ENCODE data around the gene TMEM151B. TPM values are rescaled to one million over a fixed set of nuclear protein-coding genes. Genes with fewer than 3 reads are reported as not detected.
"Not testable (repeated sequence)": the region's sequence is repeated elsewhere in the genome, so short reads cannot be mapped to it uniquely, and the experiment has no call there.

The TMEM151B gene
- total and polyA plus RNA-seq, 2 donors = 0.09 to 0.50 TPM

DNA sequence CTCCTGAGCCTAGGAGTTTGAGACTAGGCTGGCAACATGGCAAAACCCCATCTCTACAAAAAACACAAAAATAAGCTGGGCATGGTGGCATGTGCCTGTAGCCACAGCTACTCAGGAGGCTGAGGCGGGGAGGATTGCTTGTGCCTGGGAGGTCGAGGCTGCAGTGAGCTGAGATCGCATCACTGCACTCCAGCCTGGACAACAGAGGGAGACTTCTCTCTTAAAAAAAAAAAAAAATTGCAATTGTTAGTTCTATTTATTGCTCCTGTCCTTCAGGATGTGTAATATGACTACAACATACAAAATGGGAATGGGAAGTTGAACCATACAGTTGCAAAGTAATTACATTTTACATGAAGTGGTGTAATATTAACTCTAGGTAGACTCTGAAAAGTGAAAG, 51.0 kb downstream of the TMEM151B start:
- H3K27ac ChIP-seq (ENCODE audit: low read depth in 1 of 2, low read length in 1 of 2) = no peak overlapping the region
- H3K9me3 ChIP-seq (ENCODE audit: control insufficient read depth in 2 of 2, insufficient read depth in 1 of 2, low read length in 1 of 2) = no peaks in the 10 kb centered on the region
- WGBS = 96% methylated on average over 3 of the region's 3 CpGs
- H3K27me3 ChIP-seq (ENCODE audit: control insufficient read depth in 2 of 2, insufficient read depth in 1 of 2, low read length in 1 of 2) = peaks cover 5 to 26% of the 10 kb centered on the region in 2 donors
- no peak for DNase-seq (ENCODE audit: low read depth in 6 of 9, low spot score in 9 of 9)
- H3K36me3 ChIP-seq (ENCODE audit: control insufficient read depth in 2 of 2, insufficient read depth in 2 of 2, low read length in 1 of 2) = no peaks in the 10 kb centered on the region
- H3K4me3 ChIP-seq (ENCODE audit: low read length in 2 of 2) = no peak overlapping the region
- H3K4me1 ChIP-seq (ENCODE audit: control insufficient read depth in 2 of 2, insufficient read depth in 2 of 2, low read length in 2 of 2) = no peaks in the 10 kb centered on the region

DNA sequence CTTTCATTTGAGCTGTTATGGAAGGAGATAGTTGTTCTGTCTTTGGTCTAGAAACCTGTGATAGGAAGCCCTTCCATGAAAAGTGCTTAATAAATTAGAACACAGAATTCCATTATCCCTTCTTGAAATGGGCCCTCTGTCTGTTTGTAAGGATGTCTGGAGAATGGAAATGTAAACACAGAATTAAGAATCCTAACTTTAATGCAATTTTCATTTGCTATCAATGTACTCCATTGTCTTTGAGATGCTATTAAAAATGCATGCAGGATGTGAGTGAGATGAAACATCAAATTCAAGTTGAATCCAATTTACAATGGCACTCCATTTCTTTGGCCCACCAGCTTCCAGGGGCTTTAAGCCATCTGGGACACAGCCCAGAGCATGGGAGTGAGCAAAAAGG, 56.8 kb downstream of the TMEM151B start:
- Histone ChIP-seq H3K27ac (ENCODE audit: low read depth in 1 of 2, low read length in 1 of 2) (no peak overlapping the region), H3K4me1 (ENCODE audit: control insufficient read depth in 2 of 2, insufficient read depth in 2 of 2, low read length in 2 of 2) (no peaks in the 10 kb centered on the region), H3K36me3 (ENCODE audit: control insufficient read depth in 2 of 2, insufficient read depth in 2 of 2, low read length in 1 of 2) (no peaks in the 10 kb centered on the region), H3K27me3 (ENCODE audit: control insufficient read depth in 2 of 2, insufficient read depth in 1 of 2, low read length in 1 of 2) (peaks cover 2 to 38% of the 10 kb centered on the region in 2 donors), H3K4me3 (ENCODE audit: low read length in 2 of 2) (no peak overlapping the region), H3K9me3 (ENCODE audit: control insufficient read depth in 2 of 2, insufficient read depth in 1 of 2, low read length in 1 of 2) (no peaks in the 10 kb centered on the region)
- DNase-seq (ENCODE audit: low read depth in 6 of 9, low spot score in 9 of 9) = no peak

DNA sequence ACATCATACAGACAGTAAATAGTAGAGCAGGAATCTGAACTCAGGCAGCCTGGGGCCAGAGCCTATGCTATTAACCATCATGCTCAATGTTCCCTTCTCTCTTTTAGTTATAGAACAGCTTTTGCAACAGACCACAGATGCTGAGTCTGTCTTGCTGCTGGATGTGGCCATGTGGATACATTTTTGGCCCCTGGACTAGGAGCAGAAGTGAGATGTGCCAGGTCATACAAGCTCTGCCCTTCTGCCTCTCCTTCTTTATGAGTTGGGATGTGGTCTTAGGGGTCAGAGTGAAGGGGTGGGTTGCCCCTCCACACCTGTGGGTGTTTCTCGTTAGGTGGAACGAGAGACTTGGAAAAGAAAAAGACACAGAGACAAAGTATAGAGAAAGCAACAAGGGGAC, 57.5 kb downstream of the TMEM151B start:
- H3K27ac ChIP-seq (ENCODE audit: low read depth in 1 of 2, low read length in 1 of 2) = no peak overlapping the region
- no peak for DNase-seq (ENCODE audit: low read depth in 6 of 9, low spot score in 9 of 9)
- peaks cover 2 to 40% of the 10 kb centered on the region in 2 donors for H3K27me3 ChIP-seq (ENCODE audit: control insufficient read depth in 2 of 2, insufficient read depth in 1 of 2, low read length in 1 of 2)
- no peaks in the 10 kb centered on the region for H3K9me3 ChIP-seq (ENCODE audit: control insufficient read depth in 2 of 2, insufficient read depth in 1 of 2, low read length in 1 of 2)
- H3K4me1 ChIP-seq (ENCODE audit: control insufficient read depth in 2 of 2, insufficient read depth in 2 of 2, low read length in 2 of 2) = no peaks in the 10 kb centered on the region
- WGBS = 83% methylated on average over 2 of the region's 2 CpGs
- no peak overlapping the region for H3K4me3 ChIP-seq (ENCODE audit: low read length in 2 of 2)
- H3K36me3 ChIP-seq (ENCODE audit: control insufficient read depth in 2 of 2, insufficient read depth in 2 of 2, low read length in 1 of 2) = no peaks in the 10 kb centered on the region

DNA sequence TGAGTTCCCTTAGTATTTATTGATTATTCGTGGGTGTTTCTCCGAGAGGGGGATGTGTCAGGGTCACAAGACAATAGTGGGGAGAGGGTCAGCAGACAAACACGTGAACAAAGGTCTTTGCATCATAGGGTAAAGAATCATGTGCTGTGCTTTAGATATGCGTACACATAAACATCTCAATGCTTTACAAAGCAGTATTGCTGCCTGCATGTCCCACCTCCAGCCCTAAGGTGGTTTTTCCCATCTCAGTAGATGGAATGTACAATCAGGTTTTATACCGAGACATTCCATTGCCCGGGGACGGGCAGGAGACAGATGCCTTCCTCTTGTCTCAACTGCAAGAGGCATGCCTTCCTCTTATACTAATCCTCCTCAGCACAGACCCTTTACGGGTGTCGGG, 58.0 kb downstream of the TMEM151B start:
- H3K4me1 ChIP-seq (ENCODE audit: control insufficient read depth in 2 of 2, insufficient read depth in 2 of 2, low read length in 2 of 2); DNase-seq (ENCODE audit: low read depth in 6 of 9, low spot score in 9 of 9); H3K9me3 ChIP-seq (ENCODE audit: control insufficient read depth in 2 of 2, insufficient read depth in 1 of 2, low read length in 1 of 2); H3K4me3 ChIP-seq (ENCODE audit: low read length in 2 of 2); H3K36me3 ChIP-seq (ENCODE audit: control insufficient read depth in 2 of 2, insufficient read depth in 2 of 2, low read length in 1 of 2); H3K27ac ChIP-seq (ENCODE audit: low read depth in 1 of 2, low read length in 1 of 2): not testable (repeated sequence)
- WGBS = 62% methylated on average over 7 of the region's 9 CpGs
- H3K27me3 ChIP-seq (ENCODE audit: control insufficient read depth in 2 of 2, insufficient read depth in 1 of 2, low read length in 1 of 2) = peaks cover 2 to 40% of the 10 kb centered on the region in 2 donors

- Histone ChIP-seq H3K36me3 (ENCODE audit: control insufficient read depth in 2 of 2, insufficient read depth in 2 of 2, low read length in 1 of 2) (no peaks in the 10 kb centered on the region), H3K27me3 (ENCODE audit: control insufficient read depth in 2 of 2, insufficient read depth in 1 of 2, low read length in 1 of 2) (peaks cover 2 to 40% of the 10 kb centered on the region in 2 donors), H3K9me3 (ENCODE audit: control insufficient read depth in 2 of 2, insufficient read depth in 1 of 2, low read length in 1 of 2) (no peaks in the 10 kb centered on the region), H3K4me1 (ENCODE audit: control insufficient read depth in 2 of 2, insufficient read depth in 2 of 2, low read length in 2 of 2) (no peaks in the 10 kb centered on the region), H3K27ac (ENCODE audit: low read depth in 1 of 2, low read length in 1 of 2) (no peak overlapping the region), H3K4me3 (ENCODE audit: low read length in 2 of 2) (no peak overlapping the region)
- 77% methylated on average over 5 of the region's 5 CpGs for WGBS
- DNase-seq (ENCODE audit: low read depth in 6 of 9, low spot score in 9 of 9) = no peak
Observed at GRCh38 chr6:44329858-44330257, 59.6 kb downstream of the TMEM151B start.

- no peak overlapping the region for H3K4me3 ChIP-seq (ENCODE audit: low read length in 2 of 2)
- WGBS = 95% methylated on average over 7 of the region's 7 CpGs
- no peaks in the 10 kb centered on the region for H3K36me3 ChIP-seq (ENCODE audit: control insufficient read depth in 2 of 2, insufficient read depth in 2 of 2, low read length in 1 of 2)
- H3K9me3 ChIP-seq (ENCODE audit: control insufficient read depth in 2 of 2, insufficient read depth in 1 of 2, low read length in 1 of 2) = no peaks in the 10 kb centered on the region
- no peak overlapping the region for H3K27ac ChIP-seq (ENCODE audit: low read depth in 1 of 2, low read length in 1 of 2)
- H3K27me3 ChIP-seq (ENCODE audit: control insufficient read depth in 2 of 2, insufficient read depth in 1 of 2, low read length in 1 of 2) = peaks cover 2 to 32% of the 10 kb centered on the region in 2 donors
- DNase-seq (ENCODE audit: low read depth in 6 of 9, low spot score in 9 of 9) = no peak
- no peaks in the 10 kb centered on the region for H3K4me1 ChIP-seq (ENCODE audit: control insufficient read depth in 2 of 2, insufficient read depth in 2 of 2, low read length in 2 of 2)
Observed at GRCh38 chr6:44332585-44332984, 62.3 kb downstream of the TMEM151B start.

GRCh38 chr6:44333273-44333919, 63.1 kb downstream of the TMEM151B start:
- no peaks in the 10 kb centered on the region for H3K9me3 ChIP-seq (ENCODE audit: control insufficient read depth in 2 of 2, insufficient read depth in 1 of 2, low read length in 1 of 2)
- H3K27ac ChIP-seq (ENCODE audit: low read depth in 1 of 2, low read length in 1 of 2) = no peak overlapping the region
- 54% methylated on average over 11 of the region's 11 CpGs for WGBS
- H3K27me3 ChIP-seq (ENCODE audit: control insufficient read depth in 2 of 2, insufficient read depth in 1 of 2, low read length in 1 of 2) = peaks cover 0 to 24% of the 10 kb centered on the region in 2 donors
- no peaks in the 10 kb centered on the region for H3K36me3 ChIP-seq (ENCODE audit: control insufficient read depth in 2 of 2, insufficient read depth in 2 of 2, low read length in 1 of 2)
- H3K4me3 ChIP-seq (ENCODE audit: low read length in 2 of 2) = no peak overlapping the region
- DNase-seq (ENCODE audit: low read depth in 6 of 9, low spot score in 9 of 9) = no peak
- no peaks in the 10 kb centered on the region for H3K4me1 ChIP-seq (ENCODE audit: control insufficient read depth in 2 of 2, insufficient read depth in 2 of 2, low read length in 2 of 2)

DNA sequence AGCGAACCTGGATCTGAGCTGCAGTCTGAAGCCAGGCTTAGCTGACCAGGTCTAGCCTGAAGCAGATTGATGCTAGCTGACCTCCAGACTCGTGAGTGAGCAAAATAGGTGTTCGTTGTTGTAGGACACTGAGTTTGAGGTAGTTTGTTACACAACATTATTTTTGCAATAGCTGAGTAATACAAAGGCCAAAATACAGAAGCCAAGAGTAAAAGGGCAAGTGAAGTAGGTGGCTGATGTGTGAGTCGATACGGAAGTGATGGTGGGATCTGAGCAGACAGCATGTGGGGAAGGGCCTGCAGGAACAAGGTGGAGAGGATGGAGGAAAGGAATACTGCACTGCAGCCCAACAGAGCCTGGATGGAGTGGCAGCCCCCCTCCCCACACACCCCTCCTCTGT, 63.7 kb downstream of the TMEM151B start:
- DNase-seq (ENCODE audit: low read depth in 6 of 9, low spot score in 9 of 9) = no peak
- no peak overlapping the region for H3K27ac ChIP-seq (ENCODE audit: low read depth in 1 of 2, low read length in 1 of 2)
- H3K27me3 ChIP-seq (ENCODE audit: control insufficient read depth in 2 of 2, insufficient read depth in 1 of 2, low read length in 1 of 2) = peaks cover 0 to 24% of the 10 kb centered on the region in 2 donors

DNA sequence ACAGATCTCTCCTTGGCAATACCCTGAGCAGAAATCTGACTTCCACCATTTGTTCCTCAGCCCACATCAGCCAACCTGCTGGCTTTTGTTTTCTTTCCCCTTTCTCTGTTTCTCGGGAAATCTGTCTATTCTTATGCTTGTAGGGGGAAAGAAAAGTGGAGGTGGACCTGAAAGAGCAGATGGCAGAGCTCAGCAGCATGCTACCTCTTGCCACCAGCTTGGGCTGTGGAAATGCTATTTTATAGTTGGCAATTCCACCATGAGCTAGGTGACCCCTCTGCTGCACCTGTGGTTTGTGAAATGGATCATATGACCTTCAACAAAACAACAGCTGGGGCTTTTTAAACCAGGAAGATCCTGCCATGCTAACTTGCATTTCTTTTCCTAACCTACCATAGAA, 65.4 kb downstream of the TMEM151B start:
- WGBS = 93% methylated on average over 1 of the region's 1 CpG
- Histone ChIP-seq H3K9me3 (ENCODE audit: control insufficient read depth in 2 of 2, insufficient read depth in 1 of 2, low read length in 1 of 2) (no peaks in the 10 kb centered on the region), H3K4me3 (ENCODE audit: low read length in 2 of 2) (no peak overlapping the region), H3K4me1 (ENCODE audit: control insufficient read depth in 2 of 2, insufficient read depth in 2 of 2, low read length in 2 of 2) (no peaks in the 10 kb centered on the region), H3K36me3 (ENCODE audit: control insufficient read depth in 2 of 2, insufficient read depth in 2 of 2, low read length in 1 of 2) (no peaks in the 10 kb centered on the region), H3K27me3 (ENCODE audit: control insufficient read depth in 2 of 2, insufficient read depth in 1 of 2, low read length in 1 of 2) (peaks cover 0 to 19% of the 10 kb centered on the region in 2 donors), H3K27ac (ENCODE audit: low read depth in 1 of 2, low read length in 1 of 2) (no peak overlapping the region)
- no peak for DNase-seq (ENCODE audit: low read depth in 6 of 9, low spot score in 9 of 9)

More for the DNA sequence above, 63.7 kb downstream of the TMEM151B start:
- Histone ChIP-seq H3K36me3 (ENCODE audit: control insufficient read depth in 2 of 2, insufficient read depth in 2 of 2, low read length in 1 of 2) (no peaks in the 10 kb centered on the region), H3K4me3 (ENCODE audit: low read length in 2 of 2) (no peak overlapping the region), H3K9me3 (ENCODE audit: control insufficient read depth in 2 of 2, insufficient read depth in 1 of 2, low read length in 1 of 2) (no peaks in the 10 kb centered on the region), H3K4me1 (ENCODE audit: control insufficient read depth in 2 of 2, insufficient read depth in 2 of 2, low read length in 2 of 2) (no peaks in the 10 kb centered on the region)
- WGBS = 93% methylated on average over 5 of the region's 5 CpGs
